GM19043 (cell line): ENCODE results near the gene HOXD9.

Source experiments
- ATAC-seq: cut with Tn5 transposase; IDR thresholded peaks from one replicate; pipeline ENCODE4 v1.9.1; 2021; ENCODE audit warnings: low read depth; ENCODE audit not compliant: unreplicated experiment

HOXD9 gene

DNA sequence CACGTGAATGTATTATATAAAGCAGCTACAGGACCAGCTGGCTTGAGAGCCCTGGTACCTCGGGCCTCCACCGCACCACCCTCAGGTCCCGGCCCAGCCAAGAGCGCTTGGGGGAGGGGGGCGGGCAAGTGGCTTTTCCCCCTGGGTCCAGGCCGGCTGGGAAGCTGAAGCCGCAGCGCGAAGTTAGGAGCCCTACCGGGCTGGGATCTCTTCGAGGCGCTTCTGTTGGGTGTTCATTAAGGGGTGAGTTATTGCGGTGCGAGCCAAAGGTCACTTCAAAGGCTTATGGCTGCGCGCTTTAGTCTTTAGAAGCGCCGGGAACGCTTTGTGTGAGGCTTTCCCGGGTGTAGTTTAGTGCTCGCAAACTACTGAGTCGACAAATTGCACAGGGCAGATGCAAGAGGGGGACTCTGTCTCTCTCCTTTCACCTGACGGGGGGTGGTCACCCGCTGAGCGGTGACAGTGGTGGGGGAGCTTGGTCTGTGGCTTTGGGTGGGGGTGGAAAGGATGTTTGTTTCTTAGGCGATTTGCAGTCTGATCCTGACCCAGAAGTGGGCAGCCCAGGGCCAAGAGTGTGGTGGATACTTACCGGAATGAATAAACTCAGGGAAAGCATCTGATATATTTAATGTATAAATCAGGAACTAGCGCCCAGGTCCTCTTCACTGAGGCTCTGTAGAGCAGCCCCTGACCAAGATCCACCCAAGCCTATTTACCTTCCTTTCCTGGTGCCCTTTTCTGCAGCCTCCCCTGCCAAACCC is 40.6 kb downstream of the HOXD9 start:
- no peak for ATAC-seq

DNA sequence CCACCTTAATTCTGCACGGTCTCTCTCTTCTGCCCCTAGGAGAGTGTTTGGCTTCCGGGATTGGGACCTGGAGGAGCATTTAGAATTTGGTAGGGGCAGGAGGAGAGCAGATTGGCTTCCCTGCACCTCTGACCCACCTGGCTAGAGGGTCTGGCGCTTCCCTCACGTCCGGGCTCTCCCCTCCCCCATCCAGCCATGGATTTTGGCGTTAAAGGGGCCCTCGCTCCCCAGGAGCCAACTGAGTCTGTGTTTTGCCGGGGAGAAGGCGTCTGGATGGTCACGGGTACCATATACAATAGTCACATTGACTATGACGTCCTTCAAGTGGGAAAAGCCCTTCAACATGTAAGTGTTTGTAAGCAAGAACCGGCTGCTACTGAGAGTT is 41.1 kb downstream of the HOXD9 start:
- ATAC-seq, result no peak

DNA sequence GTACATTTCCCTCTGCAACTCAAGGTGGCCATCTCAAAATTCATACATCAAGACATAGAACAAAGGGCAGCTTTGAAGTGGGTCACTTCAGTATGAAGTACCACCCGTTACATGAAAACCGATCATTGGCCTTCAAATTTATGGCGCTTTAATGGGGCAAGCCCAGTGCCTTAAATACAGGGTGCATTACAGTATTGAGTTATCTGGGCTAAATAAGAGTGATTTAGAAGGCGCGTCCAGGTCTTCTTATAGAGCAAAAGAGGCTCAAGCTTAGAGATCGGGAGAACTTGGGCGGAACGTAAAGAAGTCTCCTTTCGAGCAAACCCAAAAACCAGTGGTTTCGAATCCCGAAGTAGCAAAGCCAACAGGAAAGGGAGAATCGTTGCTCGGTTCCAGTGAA is 41.7 kb downstream of the HOXD9 start:
- ATAC-seq, result no peak

DNA sequence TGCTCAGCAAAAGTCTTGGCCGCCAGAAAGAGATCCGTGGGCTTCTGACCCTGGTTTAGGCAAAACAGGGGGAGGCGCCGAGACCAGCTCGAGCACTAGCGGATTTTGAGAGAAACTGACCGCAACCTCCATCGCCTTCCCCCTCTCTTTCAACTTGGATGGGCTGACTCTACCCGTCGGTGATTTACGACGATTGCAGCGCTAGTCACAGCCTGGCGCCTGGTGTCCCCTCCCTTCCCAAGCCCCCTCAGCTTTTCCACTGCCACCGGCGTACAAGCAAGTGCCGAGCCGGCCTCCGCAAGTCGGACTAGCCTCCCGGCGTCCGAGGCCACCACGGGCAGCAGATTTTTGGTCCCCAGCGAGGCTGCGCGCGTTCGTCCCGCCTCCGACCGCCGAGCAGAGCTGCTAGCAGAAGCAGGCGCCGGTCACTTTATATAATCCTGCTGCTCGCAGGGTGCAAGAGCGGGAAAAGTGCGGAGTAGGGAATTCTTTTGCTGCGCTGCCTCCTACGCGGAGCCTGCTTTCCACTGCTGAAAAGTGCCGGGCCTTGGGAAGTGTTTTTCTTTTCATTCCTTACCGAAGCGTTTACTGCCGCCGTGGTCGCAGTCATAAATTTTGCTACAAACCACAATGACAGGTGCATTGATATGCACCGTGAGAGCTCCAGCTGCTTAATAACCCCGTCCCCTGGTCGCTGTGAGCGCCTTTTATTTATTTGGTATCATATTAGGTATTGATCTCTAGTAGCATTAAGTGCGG is 42.3 kb downstream of the HOXD9 start:
- ATAC-seq, result no peak

DNA sequence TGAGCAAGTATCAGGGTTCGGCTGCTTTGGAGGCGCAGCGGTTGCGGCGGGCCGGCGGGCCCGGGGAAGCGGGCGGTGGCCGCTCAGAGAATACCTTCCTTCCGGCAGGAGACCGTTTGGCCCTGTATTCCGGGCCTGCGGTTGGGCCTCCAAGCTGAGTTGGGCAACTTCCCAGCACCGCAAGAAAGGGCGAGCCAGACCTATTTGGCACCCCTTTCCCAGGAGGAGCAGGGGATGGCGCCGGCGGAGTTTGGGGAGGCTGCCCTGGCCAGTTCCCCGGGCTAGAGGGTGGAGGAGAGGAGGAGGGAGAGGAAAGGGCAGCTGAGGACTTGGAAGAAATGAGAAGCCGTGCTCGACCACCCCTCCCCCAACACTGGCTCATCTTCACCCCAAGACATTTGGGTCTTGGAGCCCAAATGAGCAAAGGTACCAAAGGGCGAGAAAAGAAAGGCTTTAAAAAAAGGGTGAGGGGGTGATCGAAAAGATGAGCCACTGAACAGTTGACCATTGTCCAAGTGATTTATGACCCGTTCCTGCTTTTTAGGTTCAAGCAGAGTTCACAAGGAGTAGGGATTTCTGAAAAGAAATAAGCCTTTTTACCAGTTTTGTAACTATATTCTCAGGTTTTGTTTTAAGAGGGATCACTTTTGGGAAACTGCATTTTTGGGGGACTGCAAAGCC is 43.0 kb downstream of the HOXD9 start:
- ATAC-seq, result no peak

DNA sequence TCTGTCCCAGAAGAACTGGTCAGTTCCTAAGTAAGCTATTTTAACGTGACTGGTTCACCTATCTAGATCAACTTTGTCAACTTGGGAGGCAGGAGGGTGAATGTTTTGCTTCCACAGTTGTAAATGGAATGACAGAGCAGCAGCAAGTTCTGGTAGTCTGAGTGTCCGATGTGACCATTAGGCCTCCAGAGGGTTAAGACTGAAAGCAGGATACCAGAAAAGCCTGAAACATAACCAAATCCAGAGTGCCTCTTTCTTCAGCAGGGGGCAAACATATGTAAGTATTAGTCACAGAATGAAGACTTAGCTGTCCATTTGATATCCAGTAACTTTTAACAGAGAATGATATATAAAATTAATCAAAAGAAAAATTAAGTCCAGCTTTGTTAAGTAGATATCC is 43.8 kb downstream of the HOXD9 start:
- ATAC-seq, result no peak

DNA sequence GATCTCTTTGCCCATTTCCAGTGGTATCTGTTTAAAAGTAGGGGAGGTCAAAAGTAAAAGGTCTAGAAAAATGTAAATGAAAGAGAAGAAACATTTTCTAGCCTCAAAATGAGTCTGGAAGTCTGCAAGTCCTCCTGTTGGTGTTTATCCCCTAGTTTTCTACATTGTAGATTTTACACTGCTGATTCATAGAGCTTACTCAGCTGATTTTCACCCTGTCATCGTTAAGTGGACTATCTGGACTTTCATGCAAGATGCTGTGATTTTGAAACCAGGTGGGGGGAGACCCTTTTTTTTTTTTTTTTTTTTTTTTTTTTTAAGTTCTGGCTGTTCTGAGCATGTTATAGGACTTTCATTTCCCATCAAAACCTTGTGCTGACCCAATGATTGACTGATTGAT is 44.9 kb downstream of the HOXD9 start:
- no peak for ATAC-seq

DNA sequence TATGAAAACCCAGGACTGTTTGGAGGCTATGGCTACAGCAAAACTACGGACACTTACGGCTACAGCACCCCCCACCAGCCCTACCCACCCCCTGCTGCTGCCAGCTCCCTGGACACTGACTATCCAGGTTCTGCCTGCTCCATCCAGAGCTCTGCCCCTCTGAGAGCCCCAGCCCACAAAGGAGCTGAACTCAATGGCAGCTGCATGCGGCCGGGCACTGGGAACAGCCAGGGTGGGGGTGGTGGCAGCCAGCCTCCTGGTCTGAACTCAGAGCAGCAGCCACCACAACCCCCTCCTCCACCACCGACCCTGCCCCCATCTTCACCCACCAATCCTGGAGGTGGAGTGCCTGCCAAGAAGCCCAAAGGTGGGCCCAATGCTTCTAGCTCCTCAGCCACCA is 46.7 kb downstream of the HOXD9 start:
- no peak for ATAC-seq

DNA sequence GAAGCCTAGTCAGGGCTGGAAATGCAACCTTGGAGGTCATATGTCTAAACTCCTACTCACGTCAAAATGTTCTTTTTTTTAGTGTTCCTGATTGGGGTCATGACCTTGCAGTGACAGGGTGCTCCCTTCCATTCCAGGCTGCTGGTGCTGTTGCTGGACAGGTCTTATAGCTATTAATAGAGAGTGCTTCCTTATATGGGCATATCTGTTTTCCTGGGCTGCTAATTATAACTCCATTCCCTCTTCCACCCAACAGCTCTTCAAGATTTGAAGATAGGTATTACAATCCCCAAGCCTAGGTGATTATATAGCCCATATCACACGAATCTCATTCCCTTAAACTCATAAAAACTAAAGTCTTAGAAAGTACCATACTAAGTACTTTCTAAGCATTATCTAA is 47.2 kb downstream of the HOXD9 start:
- ATAC-seq, result no peak

DNA sequence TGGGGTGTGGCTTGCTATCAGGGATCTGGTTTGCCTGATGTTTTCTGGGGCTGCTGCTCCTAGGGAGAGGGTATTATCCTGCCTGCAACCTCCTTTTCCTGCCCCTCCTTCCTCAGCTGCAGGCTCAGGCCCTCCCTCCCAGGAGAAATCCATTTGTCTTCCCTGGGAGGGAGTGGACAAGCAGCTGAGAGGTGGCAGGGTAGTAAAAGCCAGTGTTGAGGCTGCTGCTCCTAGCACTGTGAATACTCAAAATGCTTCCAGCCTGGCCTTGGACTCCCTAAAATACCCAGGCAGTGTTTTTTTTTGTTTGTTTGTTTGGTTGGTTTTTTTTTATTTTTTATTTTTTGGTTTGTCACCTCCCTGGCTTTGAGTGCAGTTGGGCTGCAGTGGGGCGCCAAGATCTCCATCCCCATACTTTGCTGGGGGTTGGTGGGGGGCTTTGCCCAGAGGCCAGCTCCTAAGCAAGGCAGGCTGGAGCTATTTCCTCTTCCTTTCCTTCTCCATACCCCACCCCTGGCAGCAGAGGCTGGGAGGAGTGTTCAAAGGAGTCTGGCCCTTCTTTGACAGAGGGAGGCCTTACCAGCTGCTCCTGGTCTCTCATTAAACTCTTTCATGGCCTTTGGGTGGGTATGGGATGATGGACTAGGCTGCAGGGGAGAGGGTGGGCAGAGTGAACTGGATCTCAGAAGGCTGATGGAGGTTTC is 48.2 kb downstream of the HOXD9 start:
- no peak for ATAC-seq

DNA sequence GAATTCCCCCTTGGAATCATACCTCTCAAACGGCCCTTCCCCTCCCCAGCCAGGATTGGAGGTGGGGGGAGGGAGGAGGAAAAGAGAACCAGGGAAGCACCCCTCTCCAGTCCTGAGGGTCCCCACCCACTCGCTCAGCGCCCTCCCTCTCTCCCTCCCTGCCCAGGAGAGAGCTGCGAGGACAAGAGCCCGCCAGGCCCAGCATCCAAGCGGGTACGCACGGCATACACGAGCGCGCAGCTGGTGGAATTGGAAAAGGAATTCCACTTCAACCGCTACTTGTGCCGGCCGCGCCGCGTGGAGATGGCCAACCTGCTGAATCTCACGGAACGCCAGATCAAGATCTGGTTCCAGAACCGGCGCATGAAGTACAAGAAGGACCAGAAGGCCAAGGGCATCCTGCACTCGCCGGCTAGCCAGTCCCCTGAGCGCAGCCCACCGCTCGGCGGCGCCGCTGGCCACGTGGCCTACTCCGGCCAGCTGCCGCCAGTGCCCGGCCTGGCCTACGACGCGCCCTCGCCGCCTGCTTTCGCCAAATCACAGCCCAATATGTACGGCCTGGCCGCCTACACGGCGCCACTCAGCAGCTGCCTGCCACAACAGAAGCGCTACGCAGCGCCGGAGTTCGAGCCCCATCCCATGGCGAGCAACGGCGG is 49.0 kb downstream of the HOXD9 start:
- no peak for ATAC-seq

DNA sequence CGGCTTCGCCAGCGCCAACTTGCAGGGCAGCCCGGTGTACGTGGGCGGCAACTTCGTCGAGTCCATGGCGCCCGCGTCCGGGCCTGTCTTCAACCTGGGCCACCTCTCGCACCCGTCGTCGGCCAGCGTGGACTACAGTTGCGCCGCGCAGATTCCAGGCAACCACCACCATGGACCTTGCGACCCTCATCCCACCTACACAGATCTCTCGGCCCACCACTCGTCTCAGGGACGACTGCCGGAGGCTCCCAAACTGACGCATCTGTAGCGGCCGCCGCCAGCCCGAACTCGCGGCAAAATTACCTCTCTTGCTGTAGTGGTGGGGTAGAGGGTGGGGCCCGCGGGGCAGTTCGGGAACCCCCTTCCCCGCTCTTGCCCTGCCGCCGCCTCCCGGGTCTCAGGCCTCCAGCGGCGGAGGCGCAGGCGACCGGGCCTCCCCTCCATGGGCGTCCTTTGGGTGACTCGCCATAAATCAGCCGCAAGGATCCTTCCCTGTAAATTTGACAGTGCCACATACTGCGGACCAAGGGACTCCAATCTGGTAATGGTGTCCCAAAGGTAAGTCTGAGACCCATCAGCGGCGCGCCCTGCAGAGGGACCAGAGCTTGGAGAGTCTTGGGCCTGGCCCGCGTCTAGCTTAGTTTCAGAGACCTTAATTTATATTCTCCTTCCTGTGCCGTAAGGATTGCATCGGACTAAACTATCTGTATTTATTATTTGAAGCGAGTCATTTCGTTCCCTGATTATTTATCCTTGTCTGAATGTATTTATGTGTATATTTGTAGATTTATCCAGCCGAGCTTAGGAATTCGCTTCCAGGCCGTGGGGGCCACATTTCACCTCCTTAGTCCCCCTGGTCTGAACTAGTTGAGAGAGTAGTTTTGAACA is 49.7 kb downstream of the HOXD9 start:
- no peak for ATAC-seq

DNA sequence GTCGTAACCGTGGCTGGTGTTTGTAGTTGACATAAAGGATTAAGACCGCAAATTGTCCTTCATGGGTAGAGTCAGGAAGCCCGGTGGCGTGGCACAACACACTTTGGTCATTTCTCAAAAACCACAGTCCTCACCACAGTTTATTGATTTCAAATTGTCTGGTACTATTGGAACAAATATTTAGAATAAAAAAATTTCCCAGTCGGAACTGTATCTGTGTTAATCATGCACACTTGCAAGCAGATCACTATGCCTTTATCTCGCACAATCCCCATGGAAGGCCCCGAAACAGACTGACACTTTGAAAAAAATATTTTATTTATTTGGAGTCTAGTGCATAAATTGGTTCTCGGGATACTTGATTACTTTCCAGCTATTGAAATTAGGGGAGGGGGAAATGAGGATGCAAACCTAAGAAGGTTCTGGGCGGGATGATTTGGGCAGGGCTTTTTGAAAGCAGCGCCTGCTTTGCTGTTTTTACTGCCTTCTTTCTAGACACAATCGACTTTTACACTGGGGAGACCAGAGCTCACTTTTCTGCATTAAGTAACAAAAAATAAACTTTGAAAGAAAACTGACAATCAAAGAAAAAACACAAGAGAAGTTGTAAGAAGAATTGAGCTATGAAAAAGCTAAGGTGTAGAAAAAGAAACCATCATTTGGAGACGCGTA is 50.5 kb downstream of the HOXD9 start:
- no peak for ATAC-seq

DNA sequence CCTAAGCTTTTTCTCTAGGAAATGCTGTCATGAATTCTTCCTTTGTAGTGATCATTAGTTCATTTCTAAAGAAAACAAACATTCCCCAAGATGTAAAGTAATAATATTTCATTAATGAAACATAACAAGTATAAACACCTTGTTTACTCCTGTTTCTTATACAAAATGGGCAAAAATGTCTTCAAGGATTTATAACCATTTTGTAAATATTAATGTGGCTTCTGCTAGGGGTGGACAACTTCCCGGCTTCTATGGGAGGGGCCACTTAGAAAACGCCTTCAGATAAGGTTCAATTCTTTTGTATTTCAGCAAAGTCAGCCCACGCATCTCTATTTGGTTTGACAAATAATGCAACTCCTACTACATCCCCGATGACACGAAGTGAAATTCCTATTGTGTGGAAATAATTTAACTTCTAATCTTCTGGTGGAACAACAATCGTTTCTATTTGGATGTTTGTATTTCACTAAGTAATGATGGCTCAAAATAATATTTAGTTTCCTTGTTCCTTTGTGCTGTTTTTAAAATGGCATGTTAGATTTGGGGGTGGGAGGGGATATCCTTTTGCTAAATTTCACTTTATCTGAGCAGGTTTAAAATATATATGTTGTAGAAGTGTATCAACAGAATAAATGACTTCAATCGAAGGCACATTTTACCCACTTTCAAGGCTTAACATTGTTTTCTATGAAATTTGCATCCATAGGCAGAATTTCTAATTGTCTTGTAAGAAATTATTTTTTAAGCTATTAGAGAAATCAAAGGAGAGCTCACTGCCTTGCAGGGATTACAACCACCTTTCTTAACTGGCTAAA is 51.3 kb downstream of the HOXD9 start:
- ATAC-seq, result no peak

DNA sequence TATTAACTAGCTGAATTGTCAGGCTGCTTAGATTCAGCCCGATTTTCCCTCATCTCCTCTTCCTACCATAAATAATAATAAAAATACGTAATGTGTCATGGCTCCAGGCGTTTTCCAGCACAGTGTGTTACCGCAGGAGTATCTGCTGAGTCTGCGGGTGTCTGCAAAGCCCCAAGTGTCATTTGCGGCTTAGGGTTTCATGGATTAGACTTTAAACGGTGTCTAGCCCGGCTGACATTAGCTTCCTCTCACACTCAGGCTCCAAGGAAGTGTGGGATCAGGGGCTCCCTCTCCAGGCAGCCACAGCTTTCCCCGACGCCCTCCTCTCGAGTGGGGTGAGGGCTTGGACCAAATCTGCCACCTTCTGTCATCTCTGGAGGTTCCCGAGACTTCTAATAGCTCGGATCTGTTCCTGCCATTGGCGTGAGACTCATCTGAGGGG is 51.9 kb downstream of the HOXD9 start:
- no peak for ATAC-seq
